ENCODE data around the gene CEP250.

The CEP250 gene

DNA sequence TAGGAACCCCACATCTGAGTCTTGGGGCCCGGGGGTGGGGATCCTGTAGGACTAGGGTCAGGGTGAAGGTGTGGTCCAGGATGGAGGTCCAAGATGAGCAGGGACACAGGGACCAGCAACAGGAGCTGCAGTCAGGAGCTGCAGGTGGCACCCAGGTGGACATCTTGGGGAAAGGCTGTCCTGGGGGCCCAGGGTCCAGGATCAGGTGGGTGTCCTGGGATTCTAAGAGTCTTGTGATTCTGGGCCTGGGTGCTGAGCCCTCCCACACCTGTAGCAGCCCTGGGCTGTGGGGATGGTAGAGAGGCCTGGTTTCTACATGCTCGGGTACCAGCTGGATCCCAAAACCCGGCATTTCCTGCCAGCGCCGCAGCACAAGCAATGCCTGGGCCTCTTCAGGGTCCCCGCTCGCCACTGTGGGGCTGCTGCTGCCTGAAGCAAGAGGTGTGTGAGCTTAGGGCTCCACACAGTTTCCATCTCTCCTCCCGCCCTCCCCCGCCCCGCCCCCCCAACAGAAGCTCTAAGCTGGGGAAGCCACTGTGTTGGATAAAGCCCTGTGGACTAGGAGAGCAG is 107.2 kb downstream of the CEP250 start:
- no peak for DNase-seq (ENCODE audit: low read depth)

DNA sequence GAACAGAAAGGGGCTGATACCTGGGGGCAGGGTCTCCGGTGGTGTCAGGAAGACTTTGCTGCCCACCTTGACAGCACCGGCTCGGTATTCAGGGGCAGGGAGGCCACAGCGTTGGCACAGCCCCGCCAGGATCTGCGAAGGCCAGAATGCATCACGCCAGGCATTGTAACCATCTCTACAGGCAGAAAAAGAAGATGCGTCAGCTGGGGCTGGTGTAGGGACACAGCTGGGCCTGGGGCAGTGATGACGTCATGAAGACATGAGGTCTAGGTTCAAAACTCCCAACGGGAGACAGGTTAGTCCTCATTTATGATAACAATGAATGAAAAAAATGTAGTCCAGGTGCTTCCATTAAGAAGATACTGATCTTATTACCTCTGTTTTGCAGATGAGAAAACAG is 108.4 kb downstream of the CEP250 start:
- DNase-seq (ENCODE audit: low read depth) = no peak

DNA sequence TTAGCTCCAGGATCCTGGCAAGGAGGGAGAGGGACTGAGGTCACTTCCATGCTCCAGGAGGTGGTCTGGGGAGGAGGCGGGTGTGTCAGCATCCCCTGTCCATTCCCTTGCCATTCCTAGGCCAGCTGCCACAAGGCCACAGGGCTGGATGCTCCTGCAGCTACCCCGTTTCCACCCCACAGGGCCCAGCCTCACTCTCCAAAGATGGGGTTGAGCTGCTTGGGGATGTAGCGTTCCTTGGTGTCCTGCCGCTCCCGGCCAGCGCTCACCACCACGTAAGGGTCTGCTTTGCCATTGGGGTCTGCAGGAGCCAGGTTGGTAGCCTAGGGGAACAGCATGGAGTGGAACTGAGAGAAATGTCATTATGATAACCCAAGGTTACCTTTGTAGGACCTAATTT is 109.5 kb downstream of the CEP250 start:
- DNase-seq (ENCODE audit: low read depth) = no peak

GRCh38 chr20:35568645-35569044 is 113.2 kb downstream of the CEP250 start:
- no peak for DNase-seq (ENCODE audit: low read depth)
